ENCODE measurements around the gene PHKA2.

PHKA2 gene

GRCh38 chrX:18887177-18887824, 96.6 kb downstream of the PHKA2 start:
- DNase-seq = no peak

- peak; percentile 29 for DNase-seq
These were observed 97.4 kb downstream of the PHKA2 start for GRCh38 chrX:18886344-18887161.

GRCh38 chrX:18886005-18886343, 97.9 kb downstream of the PHKA2 start:
- no peak for DNase-seq

- DNase-seq = no peak
These were observed 98.4 kb downstream of the PHKA2 start for GRCh38 chrX:18885328-18886004.

- no peak for DNase-seq
These were observed 99.0 kb downstream of the PHKA2 start for GRCh38 chrX:18884916-18885315.

- DNase-seq = no peak
These were observed 99.8 kb downstream of the PHKA2 start for GRCh38 chrX:18883961-18884765.

- no peak for DNase-seq
These were observed 100.5 kb downstream of the PHKA2 start for GRCh38 chrX:18883234-18883960.

- DNase-seq = no peak
These were observed 104.8 kb downstream of the PHKA2 start for GRCh38 chrX:18879144-18879543.

- DNase-seq = no peak
These were observed 106.4 kb downstream of the PHKA2 start for GRCh38 chrX:18877469-18877868.

- no peak for DNase-seq
These were observed 108.5 kb downstream of the PHKA2 start for GRCh38 chrX:18875256-18875878.

- DNase-seq = no peak
These were observed 109.2 kb downstream of the PHKA2 start for GRCh38 chrX:18874560-18875255.

GRCh38 chrX:18873836-18874235, 110.1 kb downstream of the PHKA2 start:
- DNase-seq = no peak

GRCh38 chrX:18873189-18873791, 110.6 kb downstream of the PHKA2 start:
- DNase-seq = no peak

GRCh38 chrX:18872621-18873020, 111.3 kb downstream of the PHKA2 start:
- DNase-seq = no peak

GRCh38 chrX:18871970-18872369, 111.9 kb downstream of the PHKA2 start:
- no peak for DNase-seq

GRCh38 chrX:18871161-18871890, 112.6 kb downstream of the PHKA2 start:
- DNase-seq = no peak

GRCh38 chrX:18864390-18864920, 119.5 kb downstream of the PHKA2 start:
- no peak for DNase-seq

- no peak for DNase-seq
These were observed 122.4 kb downstream of the PHKA2 start for GRCh38 chrX:18861511-18861910.

- DNase-seq = no peak
These were observed 127.3 kb downstream of the PHKA2 start for GRCh38 chrX:18856645-18856997.

Measured in midbrain (tissue), 1 donor.